Esophagus squamous epithelium (tissue), 4 donors: ENCODE data around the gene SFT2D2.

Experiments used
- CTCF ChIP-seq, 6 experiments: fragments of 450-650 bp in 4 of 6; fragments of 200-600 bp in 2 of 6; sonication (generic) in 2 of 6; IDR thresholded peaks; one replicate each; pipeline ENCODE4 v1.5.1; 2016 to 2019; ENCODE audit warnings: antibody characterized with exemption in 6 of 6, mild to moderate bottlenecking in 4 of 6, moderate library complexity in 4 of 6
- POLR2A ChIP-seq, 4 donors: fragments of 450-650 bp; IDR thresholded peaks; one replicate each; pipeline ENCODE4 v1.6.1; 2017; ENCODE audit warnings: antibody characterized with exemption in 4 of 4, mild to moderate bottlenecking in 4 of 4, moderate library complexity in 3 of 4

DNA sequence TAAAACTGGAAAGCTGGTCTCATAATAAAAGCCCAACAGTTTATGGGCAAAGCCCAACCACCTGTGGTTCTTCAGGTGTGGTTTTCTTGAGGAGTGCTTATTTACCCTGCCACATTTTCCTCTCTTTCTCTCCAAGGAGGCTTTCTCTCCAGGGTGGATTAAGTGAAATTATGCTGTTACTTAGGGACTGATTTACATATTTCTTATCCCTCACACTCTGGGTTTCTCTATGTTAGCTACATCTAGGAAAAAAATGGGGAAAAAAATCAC lies 59.7 kb downstream of the SFT2D2 start:
- TF ChIP-seq POLR2A (IDR thresholded peaks at IDR 0.05): no peak
- TF ChIP-seq CTCF (IDR thresholded peaks at IDR 0.05): no peak
